ENCODE results near the gene MS4A18.
A peak's percentile ranks its signal among the peaks of the same experiment; 100 is the strongest.

MS4A18 gene

GRCh38 chr11:60762851-60763691 is 38.6 kb downstream of the MS4A18 start:
- POLR2A ChIA-PET = no interaction called here
- CTCF ChIA-PET = interaction anchor here (0.6 to 11.0 kb wide), 49 partner anchors 9 to 1008 kb away, joined by 3 to 268 read pairs (median 4); partner anchors contain the start of genes CCDC86, MS4A18, MS4A8 and PRPF19
- DNase-seq (ENCODE audit: extremely low spot score) = peak; percentile 66
- peak; percentile 49 for TF ChIP-seq CTCF (IDR thresholded peaks at IDR 0.05; ENCODE audit: control extremely low read depth, extremely low read depth, low read depth, missing control alignments)

GRCh38 chr11:60763692-60764369 is 39.3 kb downstream of the MS4A18 start:
- ChIA-PET CTCF (interaction anchor here (0.9 to 11.0 kb wide), 43 partner anchors 10 to 1227 kb away, joined by 3 to 268 read pairs (median 4); partner anchors contain the start of genes MS4A18, MS4A8, PRPF19 and STX3), POLR2A (no interaction called here)
- TF ChIP-seq CTCF (IDR thresholded peaks at IDR 0.05; ENCODE audit: control extremely low read depth, extremely low read depth, low read depth, missing control alignments) = no peak
- DNase-seq (ENCODE audit: extremely low spot score) = no peak

GRCh38 chr11:60764879-60765278 is 40.4 kb downstream of the MS4A18 start:
- CTCF ChIA-PET = interaction anchor here (0.9 to 11.0 kb wide), 17 partner anchors 8 to 1228 kb away, joined by 3 to 268 read pairs (median 6); partner anchors contain the start of genes MS4A15, MS4A8, PRPF19 and TMEM109
- TF ChIP-seq CTCF (IDR thresholded peaks at IDR 0.05; ENCODE audit: control extremely low read depth, extremely low read depth, low read depth, missing control alignments) = no peak

GRCh38 chr11:60765355-60765754 is 40.8 kb downstream of the MS4A18 start:
- no peak for TF ChIP-seq CTCF (IDR thresholded peaks at IDR 0.05; ENCODE audit: control extremely low read depth, extremely low read depth, low read depth, missing control alignments)
- ChIA-PET CTCF (interaction anchor here (0.9 to 11.0 kb wide), 15 partner anchors 9 to 402 kb away, joined by 4 to 268 read pairs (median 6); partner anchors contain the start of genes MS4A15, MS4A8 and TMEM109), POLR2A (no interaction called here)
- no peak for DNase-seq (ENCODE audit: extremely low spot score)

More at GRCh38 chr11:60764879-60765278, 40.4 kb downstream of the MS4A18 start:
- peak; percentile 54 for DNase-seq (ENCODE audit: extremely low spot score)
- POLR2A ChIA-PET = no interaction called here

- no peak for DNase-seq (ENCODE audit: extremely low spot score)
- TF ChIP-seq CTCF (IDR thresholded peaks at IDR 0.05; ENCODE audit: control extremely low read depth, extremely low read depth, low read depth, missing control alignments) = no peak
- CTCF ChIA-PET = interaction anchor here (0.6 to 11.0 kb wide), 9 partner anchors 10 to 146 kb away, joined by 3 to 268 read pairs (median 5); partner anchors contain the start of gene MS4A15
- POLR2A ChIA-PET = no interaction called here
Measured at GRCh38 chr11:60766547-60766946, 42.0 kb downstream of the MS4A18 start.

- CTCF ChIA-PET = interaction anchor here (0.6 to 11.0 kb wide), 9 partner anchors 9 to 147 kb away, joined by 3 to 268 read pairs (median 3); partner anchors contain the start of gene MS4A15
Measured at GRCh38 chr11:60767388-60767811, 42.9 kb downstream of the MS4A18 start.

More at GRCh38 chr11:60767388-60767811, 42.9 kb downstream of the MS4A18 start:
- TF ChIP-seq CTCF (IDR thresholded peaks at IDR 0.05; ENCODE audit: control extremely low read depth, extremely low read depth, low read depth, missing control alignments) = peak; percentile 31
- POLR2A ChIA-PET = no interaction called here
- DNase-seq (ENCODE audit: extremely low spot score) = no peak

Data from GM10248 (cell line).